Esophagus squamous epithelium (tissue), 4 donors: ENCODE results near the gene SLC26A9.

Experiments used
- CTCF ChIP-seq, 6 experiments: fragments of 450-650 bp in 4 of 6; fragments of 200-600 bp in 2 of 6; sonication (generic) in 2 of 6; IDR thresholded peaks; one replicate each; pipeline ENCODE4 v1.5.1; 2016 to 2019; ENCODE audit warnings: antibody characterized with exemption in 6 of 6, mild to moderate bottlenecking in 4 of 6, moderate library complexity in 4 of 6
- POLR2A ChIP-seq, 4 donors: fragments of 450-650 bp; IDR thresholded peaks; one replicate each; pipeline ENCODE4 v1.6.1; 2017; ENCODE audit warnings: antibody characterized with exemption in 4 of 4, mild to moderate bottlenecking in 4 of 4, moderate library complexity in 3 of 4

- no peak for TF ChIP-seq CTCF (IDR thresholded peaks at IDR 0.05)
- no peak for TF ChIP-seq POLR2A (IDR thresholded peaks at IDR 0.05)
These were observed 13.1 kb downstream of the SLC26A9 start for GRCh38 chr1:205930195-205930577.
